GM12878 (cell line): ENCODE results near the gene LPCAT3. TPM values are rescaled to one million over a fixed set of nuclear protein-coding genes. Genes with fewer than 3 reads are reported as not detected.

Experiments
- CREM ChIP-seq: IDR thresholded peaks from 2 replicates; pipeline ENCODE4 v1.6.1; 2014; ENCODE audit warnings: antibody characterized with exemption, low read depth
- ETV6 ChIP-seq, 2 experiments: fragments of 450-650 bp in 1 of 2; IDR thresholded peaks in 1 of 2; conservative IDR thresholded peaks in 1 of 2; 2 replicates each; pipeline ENCODE4 v1.6.1; 2014; ENCODE audit warnings: antibody characterized with exemption in 1 of 2, borderline replicate concordance in 1 of 2, low read depth in 1 of 2, mild to moderate bottlenecking in 1 of 2, moderate library complexity in 1 of 2
- FOXM1 ChIP-seq: IDR thresholded peaks from 2 replicates; pipeline ENCODE4 v1.6.1; 2012; ENCODE audit warnings: low read depth, mild to moderate bottlenecking, inconsistent platforms, low read length, moderate library complexity
- NFYB ChIP-seq: IDR thresholded peaks from 2 replicates; pipeline ENCODE4 v1.6.1; 2011; ENCODE audit warnings: low read depth, mild to moderate bottlenecking, low read length, improper control_type of control experiment, moderate library complexity; ENCODE audit not compliant: insufficient read depth
- POLR2AphosphoS5 ChIP-seq: IDR thresholded peaks from 2 replicates; pipeline ENCODE4 v1.6.1; 2011; ENCODE audit warnings: mild to moderate bottlenecking, low read length, inconsistent platforms
- RFX5 ChIP-seq: IDR thresholded peaks from 2 replicates; pipeline ENCODE4 v1.6.1; 2011; ENCODE audit warnings: low read depth, low read length, improper control_type of control experiment
- SIX5 ChIP-seq: IDR thresholded peaks from 2 replicates; pipeline ENCODE4 v1.6.1; 2011; ENCODE audit warnings: mild to moderate bottlenecking, low read depth, low read length, moderate library complexity; ENCODE audit not compliant: severe bottlenecking
- SMARCA5 ChIP-seq: fragments of 450-650 bp; IDR thresholded peaks from 2 replicates; pipeline ENCODE4 v1.6.1; 2017; ENCODE audit warnings: mild to moderate bottlenecking
- SUPT20H ChIP-seq: IDR thresholded peaks from 2 replicates; pipeline ENCODE4 v1.6.1; 2011; ENCODE audit warnings: low read depth, mild to moderate bottlenecking, low read length, moderate library complexity, borderline replicate concordance; ENCODE audit not compliant: control insufficient read depth
- TBL1XR1 ChIP-seq: IDR thresholded peaks from 2 replicates; pipeline ENCODE4 v1.6.1; 2012; ENCODE audit warnings: low read depth, low read length, improper control_type of control experiment
- polyA plus RNA-seq, 11 experiments: library from polyadenylated mRNA; depleted of rRNA in 4 of 11; unstranded in 6 of 11; stranded (reverse) in 5 of 11; fragments of >200 nt; fragmentation: Nextera tagmentation in 4 of 11; fragmentation: Illumina TruSeq in 1 of 11; extraction: Ambion mirVana in 4 of 11; extraction: Trizol in 1 of 11; gene quantifications; 1 replicate in 1 of 11; 2 replicates in 10 of 11; pipeline versions ENCODE4 v1.2.1 to v1.2.3, GENCODE V29; 2011 to 2016; ENCODE audit warnings: inconsistent platforms in 2 of 11, missing spikeins in 2 of 11, low read depth in 1 of 11
- total RNA-seq, 4 experiments: library from RNA; depleted of rRNA in 3 of 4; stranded (reverse); fragments of >200 nt in 3 of 4; fragmentation: Illumina TruSeq in 1 of 4; extraction: Trizol in 1 of 4; gene quantifications; 2 replicates each; pipeline versions ENCODE4 v1.2.1 to v1.2.3, GENCODE V29; 2013 to 2021
- TF ChIP-seq, protein P1 (sequence below): IDR thresholded peaks from 2 replicates; pipeline ENCODE4 v1.6.1; 2011; ENCODE audit warnings: low read depth, low read length, improper control_type of control experiment, borderline replicate concordance
- TF ChIP-seq, protein P2 (sequence below): IDR thresholded peaks from 2 replicates; pipeline ENCODE4 v1.6.1; 2011; ENCODE audit warnings: mild to moderate bottlenecking, low read depth, low read length, moderate library complexity; ENCODE audit not compliant: insufficient replicate concordance
- TF ChIP-seq, protein P3 (sequence below): IDR thresholded peaks from 2 replicates; pipeline ENCODE4 v1.6.1; 2011; ENCODE audit warnings: borderline replicate concordance, low read depth, mild to moderate bottlenecking, moderate library complexity, mixed read lengths, low read length; ENCODE audit not compliant: insufficient read depth; ENCODE audit errors: extremely low read length
- TF ChIP-seq, protein P4 (sequence below): fragments of 450-650 bp; conservative IDR thresholded peaks from 2 replicates; pipeline ENCODE4 v1.6.1; 2017; ENCODE audit warnings: mild to moderate bottlenecking, moderate library complexity
- TF ChIP-seq, protein P5 (sequence below): fragments of 450-650 bp; IDR thresholded peaks from 2 replicates; pipeline ENCODE4 v1.6.1; 2017; ENCODE audit warnings: mild to moderate bottlenecking, low read depth, inconsistent platforms; ENCODE audit not compliant: poor library complexity, severe bottlenecking

The LPCAT3 gene
- total and polyA plus RNA-seq, 10 of the 15 experiments (the other 5 are each of a cell fraction or from before 2014, with no cell fraction given), result 2.6 to 48.3 (median 23.0) TPM

DNA sequence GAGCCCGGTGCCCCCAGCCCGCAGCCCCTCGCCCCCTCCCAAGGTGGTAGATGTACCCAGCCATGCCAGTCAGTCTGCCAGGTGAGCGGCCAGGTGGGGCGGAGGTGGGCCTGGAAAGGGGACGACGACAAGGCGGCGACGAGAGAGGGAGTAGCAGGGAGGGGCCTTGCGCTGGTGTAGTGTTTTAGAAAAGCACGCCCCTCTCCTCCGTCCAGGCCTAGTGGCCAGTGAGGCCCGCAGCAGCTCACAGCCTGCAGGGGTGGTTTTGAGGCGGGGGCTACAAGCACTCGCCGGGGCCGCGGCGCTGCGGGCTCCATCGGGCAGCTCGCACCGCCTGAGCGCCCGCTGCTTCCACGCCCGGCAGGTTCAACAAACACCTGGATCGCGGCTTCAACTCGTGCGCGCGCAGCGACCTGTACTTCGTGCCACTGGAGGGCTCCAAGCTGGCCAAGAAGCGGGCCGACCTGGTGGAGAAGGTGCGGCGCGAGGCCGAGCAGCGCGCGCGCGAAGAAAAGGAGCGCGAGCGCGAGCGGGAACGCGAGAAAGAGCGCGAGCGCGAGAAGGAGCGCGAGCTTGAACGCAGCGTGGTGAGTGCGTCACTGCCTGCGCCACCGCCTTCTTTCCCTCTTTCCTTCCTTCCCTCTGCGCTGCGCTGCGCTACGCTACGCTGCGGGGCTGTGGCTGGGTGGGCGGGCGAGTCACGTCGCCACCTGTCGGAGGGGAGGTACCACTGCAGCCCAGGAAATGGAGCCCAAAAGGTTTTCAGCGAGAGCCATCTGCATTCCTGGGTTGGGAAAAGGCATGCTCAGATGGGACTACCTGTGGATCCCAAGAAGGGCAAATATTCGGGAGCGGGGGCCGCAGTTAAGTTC lies 80.6 kb downstream of the LPCAT3 start (continued):
- TF ChIP-seq, protein P1, sequence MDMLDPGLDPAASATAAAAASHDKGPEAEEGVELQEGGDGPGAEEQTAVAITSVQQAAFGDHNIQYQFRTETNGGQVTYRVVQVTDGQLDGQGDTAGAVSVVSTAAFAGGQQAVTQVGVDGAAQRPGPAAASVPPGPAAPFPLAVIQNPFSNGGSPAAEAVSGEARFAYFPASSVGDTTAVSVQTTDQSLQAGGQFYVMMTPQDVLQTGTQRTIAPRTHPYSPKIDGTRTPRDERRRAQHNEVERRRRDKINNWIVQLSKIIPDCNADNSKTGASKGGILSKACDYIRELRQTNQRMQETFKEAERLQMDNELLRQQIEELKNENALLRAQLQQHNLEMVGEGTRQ, result no peak; the same call in 1 of the 2 replicates
- TF ChIP-seq, protein P2, sequence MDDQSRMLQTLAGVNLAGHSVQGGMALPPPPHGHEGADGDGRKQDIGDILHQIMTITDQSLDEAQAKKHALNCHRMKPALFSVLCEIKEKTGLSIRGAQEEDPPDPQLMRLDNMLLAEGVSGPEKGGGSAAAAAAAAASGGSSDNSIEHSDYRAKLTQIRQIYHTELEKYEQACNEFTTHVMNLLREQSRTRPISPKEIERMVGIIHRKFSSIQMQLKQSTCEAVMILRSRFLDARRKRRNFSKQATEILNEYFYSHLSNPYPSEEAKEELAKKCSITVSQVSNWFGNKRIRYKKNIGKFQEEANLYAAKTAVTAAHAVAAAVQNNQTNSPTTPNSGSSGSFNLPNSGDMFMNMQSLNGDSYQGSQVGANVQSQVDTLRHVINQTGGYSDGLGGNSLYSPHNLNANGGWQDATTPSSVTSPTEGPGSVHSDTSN, result peak; percentile 2
- TF ChIP-seq RFX5 (no peak), TBL1XR1 (0 out of 2 replicates have a peak, but pooled peaks have one; percentile 40), ETV6 (conservative IDR thresholded peaks at IDR 0.05 in 1 of 2, IDR thresholded peaks at IDR 0.05 in 1 of 2; ENCODE audit: borderline replicate concordance in 1 of 2, low read depth in 1 of 2) (no peak), CREM (peak; percentile 98), SMARCA5 (0 out of 2 replicates have a peak, but pooled peaks have one; percentile 36), FOXM1 (no peak), SIX5 (peak; percentile 38), SUPT20H (no peak), NFYB (no peak), POLR2AphosphoS5 (peak; percentile 93)
- TF ChIP-seq, protein P3, sequence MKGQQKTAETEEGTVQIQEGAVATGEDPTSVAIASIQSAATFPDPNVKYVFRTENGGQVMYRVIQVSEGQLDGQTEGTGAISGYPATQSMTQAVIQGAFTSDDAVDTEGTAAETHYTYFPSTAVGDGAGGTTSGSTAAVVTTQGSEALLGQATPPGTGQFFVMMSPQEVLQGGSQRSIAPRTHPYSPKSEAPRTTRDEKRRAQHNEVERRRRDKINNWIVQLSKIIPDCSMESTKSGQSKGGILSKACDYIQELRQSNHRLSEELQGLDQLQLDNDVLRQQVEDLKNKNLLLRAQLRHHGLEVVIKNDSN, result no peak
- TF ChIP-seq, protein P4, sequence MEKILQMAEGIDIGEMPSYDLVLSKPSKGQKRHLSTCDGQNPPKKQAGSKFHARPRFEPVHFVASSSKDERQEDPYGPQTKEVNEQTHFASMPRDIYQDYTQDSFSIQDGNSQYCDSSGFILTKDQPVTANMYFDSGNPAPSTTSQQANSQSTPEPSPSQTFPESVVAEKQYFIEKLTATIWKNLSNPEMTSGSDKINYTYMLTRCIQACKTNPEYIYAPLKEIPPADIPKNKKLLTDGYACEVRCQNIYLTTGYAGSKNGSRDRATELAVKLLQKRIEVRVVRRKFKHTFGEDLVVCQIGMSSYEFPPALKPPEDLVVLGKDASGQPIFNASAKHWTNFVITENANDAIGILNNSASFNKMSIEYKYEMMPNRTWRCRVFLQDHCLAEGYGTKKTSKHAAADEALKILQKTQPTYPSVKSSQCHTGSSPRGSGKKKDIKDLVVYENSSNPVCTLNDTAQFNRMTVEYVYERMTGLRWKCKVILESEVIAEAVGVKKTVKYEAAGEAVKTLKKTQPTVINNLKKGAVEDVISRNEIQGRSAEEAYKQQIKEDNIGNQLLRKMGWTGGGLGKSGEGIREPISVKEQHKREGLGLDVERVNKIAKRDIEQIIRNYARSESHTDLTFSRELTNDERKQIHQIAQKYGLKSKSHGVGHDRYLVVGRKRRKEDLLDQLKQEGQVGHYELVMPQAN, result peak; percentile 69; the same call in 1 of the 2 replicates
- TF ChIP-seq, protein P5, sequence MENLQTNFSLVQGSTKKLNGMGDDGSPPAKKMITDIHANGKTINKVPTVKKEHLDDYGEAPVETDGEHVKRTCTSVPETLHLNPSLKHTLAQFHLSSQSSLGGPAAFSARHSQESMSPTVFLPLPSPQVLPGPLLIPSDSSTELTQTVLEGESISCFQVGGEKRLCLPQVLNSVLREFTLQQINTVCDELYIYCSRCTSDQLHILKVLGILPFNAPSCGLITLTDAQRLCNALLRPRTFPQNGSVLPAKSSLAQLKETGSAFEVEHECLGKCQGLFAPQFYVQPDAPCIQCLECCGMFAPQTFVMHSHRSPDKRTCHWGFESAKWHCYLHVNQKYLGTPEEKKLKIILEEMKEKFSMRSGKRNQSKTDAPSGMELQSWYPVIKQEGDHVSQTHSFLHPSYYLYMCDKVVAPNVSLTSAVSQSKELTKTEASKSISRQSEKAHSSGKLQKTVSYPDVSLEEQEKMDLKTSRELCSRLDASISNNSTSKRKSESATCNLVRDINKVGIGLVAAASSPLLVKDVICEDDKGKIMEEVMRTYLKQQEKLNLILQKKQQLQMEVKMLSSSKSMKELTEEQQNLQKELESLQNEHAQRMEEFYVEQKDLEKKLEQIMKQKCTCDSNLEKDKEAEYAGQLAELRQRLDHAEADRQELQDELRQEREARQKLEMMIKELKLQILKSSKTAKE, result no peak
